IPS-NIHi7 (cell line): ENCODE results near the gene XIRP2.
"Not testable (repeated sequence)": the region's sequence is repeated elsewhere in the genome, so short reads cannot be mapped to it uniquely, and the experiment has no call there.

Source experiments
- DNase-seq: peaks from one replicate; pipeline ENCODE4 v3.0.0; 2012; ENCODE audit warnings: mixed read lengths; ENCODE audit errors: extremely low spot score

XIRP2 gene

DNA sequence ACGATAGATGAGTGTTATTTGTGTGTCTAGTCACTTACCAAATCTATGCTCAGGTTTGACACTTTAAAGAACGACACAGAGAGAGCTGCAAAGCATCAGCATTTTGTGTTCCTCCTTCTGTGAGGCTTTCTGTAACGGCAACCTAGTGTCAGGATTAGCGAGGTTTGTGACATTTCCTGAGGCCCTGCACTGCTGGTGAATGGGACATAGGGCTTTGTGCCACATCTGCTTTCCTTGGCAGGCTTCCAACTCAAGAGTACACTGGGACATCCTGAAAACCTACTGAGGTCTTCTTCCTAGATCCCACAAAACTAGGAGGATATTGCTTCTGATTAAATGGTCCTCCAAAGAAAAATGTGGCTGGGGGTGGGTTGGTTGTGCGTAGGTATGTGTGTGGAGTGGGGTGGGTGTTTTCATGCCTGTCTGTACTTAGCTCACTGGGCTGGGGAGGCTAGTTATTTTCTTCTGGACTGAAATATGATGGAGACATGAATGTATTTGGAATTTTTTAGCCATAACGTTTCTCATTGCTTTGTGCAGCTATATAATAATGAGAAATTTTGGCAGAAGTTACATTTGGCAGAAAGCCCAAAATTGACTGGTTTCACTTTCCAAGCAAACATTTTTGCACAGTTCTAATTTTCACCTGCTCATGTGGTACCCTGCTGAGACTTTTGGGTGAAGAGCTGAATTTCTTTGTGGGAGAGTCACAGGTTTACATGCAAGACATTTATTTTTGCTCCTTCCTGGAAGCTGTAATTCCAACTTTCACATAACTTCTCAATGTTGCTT, 308.4 kb downstream of the XIRP2 start:
- DNase-seq = no peak

DNA sequence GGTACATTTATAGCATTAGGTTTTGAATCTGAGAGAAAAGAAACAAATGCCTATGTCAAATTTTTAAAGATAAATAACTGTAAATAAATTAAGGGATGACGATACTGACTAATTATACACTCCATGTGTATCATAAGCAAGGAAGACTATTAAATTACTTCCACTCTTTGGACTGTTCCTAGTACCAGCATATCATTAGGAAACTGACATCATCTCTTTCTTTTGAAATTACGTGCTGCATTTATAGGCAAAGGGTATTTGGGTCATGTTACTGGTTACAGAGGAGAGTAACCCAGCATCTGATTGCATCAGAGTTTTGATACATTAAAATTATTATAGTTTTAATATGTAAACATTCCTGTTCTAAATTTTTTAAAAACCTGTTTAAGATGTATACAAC, 309.7 kb downstream of the XIRP2 start:
- no peak for DNase-seq

GRCh38 chr2:167198576-167198975, 310.3 kb downstream of the XIRP2 start:
- no peak for DNase-seq

GRCh38 chr2:167200019-167200418, 311.7 kb downstream of the XIRP2 start:
- no peak for DNase-seq

GRCh38 chr2:167209784-167210183, 321.5 kb downstream of the XIRP2 start:
- DNase-seq = no peak

GRCh38 chr2:167212014-167212648, 323.9 kb downstream of the XIRP2 start:
- DNase-seq = peak; percentile 50

DNA sequence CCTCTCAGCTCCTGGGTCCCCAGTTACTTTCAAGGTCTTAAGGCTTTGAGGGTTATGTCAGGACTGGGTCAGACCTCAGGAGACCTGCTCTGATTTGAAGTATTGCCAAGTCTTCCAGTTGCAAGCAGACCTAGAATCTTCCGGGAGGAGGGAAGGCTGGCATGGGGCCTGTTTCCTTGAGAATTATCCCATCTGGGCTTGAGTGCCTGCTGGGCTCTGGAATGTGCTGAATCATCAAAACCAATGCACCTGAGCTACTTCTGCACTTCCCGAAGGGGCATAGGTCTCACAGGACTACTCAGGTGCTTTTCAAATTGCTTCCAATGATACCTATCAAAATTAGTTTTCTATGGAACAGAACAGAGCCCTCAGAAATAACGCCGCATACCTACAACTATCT, 327.3 kb downstream of the XIRP2 start:
- DNase-seq = peak; percentile 33

GRCh38 chr2:167237478-167237877, 349.2 kb downstream of the XIRP2 start:
- peak; percentile 18 for DNase-seq

- DNase-seq = no peak
Measured at GRCh38 chr2:167240671-167241070, 352.4 kb downstream of the XIRP2 start.

GRCh38 chr2:167249197-167249596, 360.9 kb downstream of the XIRP2 start:
- no peak for DNase-seq

DNA sequence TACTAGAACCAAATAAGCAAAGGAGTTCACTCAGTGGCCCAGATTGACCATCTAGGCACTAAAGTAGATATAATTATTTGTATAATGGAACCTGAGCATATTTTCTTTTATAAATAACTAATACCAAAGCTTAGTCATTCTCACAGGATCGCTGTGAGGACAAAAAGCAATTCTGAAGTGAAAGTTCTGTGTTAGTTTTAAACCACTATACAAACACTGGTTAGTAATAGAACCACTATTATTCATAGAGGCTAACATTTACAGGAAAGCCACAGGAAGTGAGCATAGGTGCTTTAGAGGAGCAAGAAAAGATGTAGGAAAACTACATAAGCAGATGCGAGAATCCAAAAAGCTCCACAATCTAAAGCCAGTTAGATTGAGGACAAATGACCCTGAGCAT, 364.7 kb downstream of the XIRP2 start:
- DNase-seq = no peak

DNA sequence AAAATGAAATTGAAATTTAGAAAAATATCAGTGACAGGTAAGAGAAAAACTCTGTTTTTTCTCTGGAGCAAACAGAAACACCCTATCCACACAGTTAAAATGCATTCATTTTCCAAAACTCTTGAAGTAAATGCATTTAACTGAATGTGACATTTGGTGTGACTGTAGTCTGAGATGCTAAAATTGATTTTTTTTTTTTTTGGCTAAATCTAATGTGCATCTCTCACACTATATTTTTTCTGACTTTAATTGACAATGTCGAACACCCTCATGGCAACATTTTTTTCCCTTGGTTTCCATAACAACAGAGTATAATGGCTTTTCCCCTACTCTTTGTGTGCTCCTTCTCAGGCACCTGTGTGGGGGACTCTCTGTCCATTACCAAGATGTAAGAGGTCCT, 366.4 kb downstream of the XIRP2 start:
- no peak for DNase-seq

- no peak for DNase-seq
Measured at GRCh38 chr2:167258712-167259111, 370.4 kb downstream of the XIRP2 start.

DNA sequence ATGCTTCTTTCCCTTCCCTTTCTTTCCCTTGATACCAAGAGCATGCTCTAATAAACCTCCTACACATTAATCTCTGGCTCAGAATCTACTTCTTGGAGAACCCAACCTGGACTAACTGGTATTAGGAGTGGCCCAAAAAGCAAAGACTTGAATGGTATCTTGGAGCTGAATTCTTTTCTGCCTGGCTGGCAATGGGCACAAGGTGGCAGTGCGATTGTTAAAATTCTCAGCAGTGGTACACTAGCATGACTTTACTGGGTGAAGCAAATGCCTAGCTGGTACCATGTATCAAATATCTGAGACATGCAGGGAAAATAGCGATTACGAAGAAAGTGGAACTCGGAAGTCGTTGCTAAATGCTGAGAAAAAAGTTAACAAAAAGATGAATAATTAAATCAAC, 376.1 kb downstream of the XIRP2 start:
- peak; percentile 43 for DNase-seq

DNA sequence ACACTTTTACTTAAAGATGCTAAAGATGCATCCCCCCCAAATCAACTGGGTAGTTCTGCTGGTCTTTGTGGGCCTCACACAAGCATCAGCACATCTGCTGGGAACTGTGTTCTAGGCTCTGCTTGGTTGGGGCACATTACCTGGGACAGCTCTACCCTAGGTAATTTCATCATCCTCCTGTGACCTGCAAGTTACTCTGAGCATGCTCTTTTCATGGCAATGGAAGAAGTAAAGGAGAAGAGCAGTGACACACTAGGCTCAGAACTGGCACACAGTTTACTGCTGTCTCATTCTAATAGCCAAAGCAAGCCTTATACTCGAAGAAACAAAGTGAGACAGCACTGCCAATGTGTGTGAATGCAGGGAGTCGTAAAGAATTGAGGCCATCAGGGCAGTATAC, 376.7 kb downstream of the XIRP2 start:
- DNase-seq = no peak

- DNase-seq = no peak
Measured at GRCh38 chr2:167265722-167266121, 377.4 kb downstream of the XIRP2 start.

DNA sequence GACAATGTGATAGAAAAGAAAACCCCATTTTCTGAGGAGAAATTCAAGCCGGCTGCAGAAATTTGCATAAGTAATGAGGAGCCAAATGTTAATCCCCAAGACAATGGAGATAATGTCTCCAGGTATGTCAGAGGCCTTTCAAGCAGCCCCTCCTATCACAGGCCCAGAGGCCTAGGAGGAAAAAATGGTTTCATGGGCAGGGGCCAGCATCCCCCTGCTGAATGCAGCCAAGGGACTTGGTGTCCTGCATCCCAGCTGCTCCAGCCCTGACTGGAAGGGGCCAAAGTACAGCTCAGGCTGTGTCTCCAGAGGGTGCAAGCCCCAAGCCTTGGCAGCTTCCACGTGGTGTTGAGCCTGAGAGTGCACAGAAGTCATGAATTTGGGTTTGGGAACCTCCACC, 380.0 kb downstream of the XIRP2 start:
- not testable (repeated sequence) for DNase-seq

DNA sequence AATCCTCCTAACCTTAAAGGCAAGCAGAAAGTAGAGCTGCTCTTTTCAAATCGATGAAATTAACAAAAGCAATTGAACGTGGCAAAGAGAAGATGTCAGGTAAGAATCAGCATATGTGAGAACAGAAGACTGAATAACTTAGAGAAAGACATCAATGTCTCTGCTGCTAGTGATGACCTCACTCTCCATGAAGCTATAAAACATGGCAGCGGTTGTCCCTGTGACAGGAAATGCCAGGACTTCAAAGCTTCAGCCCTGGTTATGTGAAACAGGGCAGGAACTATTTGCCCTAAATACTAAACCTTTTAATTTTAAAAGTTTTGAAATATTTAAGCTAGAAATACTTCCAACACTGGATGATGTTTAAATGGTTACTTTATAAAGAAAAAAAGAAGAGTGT, 383.7 kb downstream of the XIRP2 start:
- DNase-seq = no peak

DNA sequence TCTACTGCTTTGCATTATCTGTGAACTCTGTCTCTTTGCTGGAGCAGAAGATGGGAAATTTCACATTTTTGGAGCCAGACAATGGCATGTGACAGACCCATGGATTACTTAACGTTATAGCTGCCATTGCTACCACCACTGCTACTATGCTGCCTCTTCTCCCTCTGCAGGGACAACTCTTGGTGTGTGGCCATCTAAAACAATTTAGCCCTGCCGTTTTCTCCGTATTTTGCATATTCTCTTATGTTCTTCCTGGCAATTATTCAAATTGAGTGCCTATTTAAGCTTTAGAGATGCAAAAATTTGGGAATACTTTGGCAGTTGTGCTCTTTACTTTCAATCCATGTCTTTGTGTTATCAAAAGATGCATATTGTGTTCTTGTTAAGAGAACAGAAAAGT, 386.8 kb downstream of the XIRP2 start:
- DNase-seq = no peak

- DNase-seq = no peak
Measured at GRCh38 chr2:167279810-167280209, 391.5 kb downstream of the XIRP2 start.

- no peak for DNase-seq
Measured at GRCh38 chr2:167287212-167287611, 398.9 kb downstream of the XIRP2 start.

GRCh38 chr2:167289651-167290410, 401.6 kb downstream of the XIRP2 start:
- no peak for DNase-seq
